HG02571 (cell line): Measurements from ENCODE around the gene KLHL26.

Source experiments
- ATAC-seq: cut with Tn5 transposase; IDR thresholded peaks from one replicate; pipeline ENCODE4 v1.9.1; 2021; ENCODE audit warnings: mild to moderate bottlenecking, moderate library complexity; ENCODE audit not compliant: unreplicated experiment

Gene KLHL26

GRCh38 chr19:18712981-18713380 is 76.2 kb downstream of the KLHL26 start:
- ATAC-seq, result no peak

- no peak for ATAC-seq
Observed at GRCh38 chr19:18713550-18714117, 76.8 kb downstream of the KLHL26 start.

- ATAC-seq, result no peak
Observed at GRCh38 chr19:18715416-18715815, 78.6 kb downstream of the KLHL26 start.

- ATAC-seq, result no peak
Observed at GRCh38 chr19:18716857-18717256, 80.0 kb downstream of the KLHL26 start.

GRCh38 chr19:18717601-18718000 is 80.8 kb downstream of the KLHL26 start:
- ATAC-seq, result no peak

- ATAC-seq, result no peak
Observed at GRCh38 chr19:18718015-18718526, 81.2 kb downstream of the KLHL26 start.

GRCh38 chr19:18718846-18719458 is 82.1 kb downstream of the KLHL26 start:
- ATAC-seq, result no peak

- ATAC-seq, result no peak
Observed at GRCh38 chr19:18719541-18719940, 82.7 kb downstream of the KLHL26 start.
